Measurements from ENCODE around the gene NEK10.
A peak's percentile ranks its signal among the peaks of the same experiment; 100 is the strongest.

The NEK10 gene

GRCh38 chr3:27095553-27096222, 273.5 kb downstream of the NEK10 start:
- no peak for DNase-seq

- no peak for DNase-seq
Measured at GRCh38 chr3:27094721-27095120, 274.5 kb downstream of the NEK10 start.

DNA sequence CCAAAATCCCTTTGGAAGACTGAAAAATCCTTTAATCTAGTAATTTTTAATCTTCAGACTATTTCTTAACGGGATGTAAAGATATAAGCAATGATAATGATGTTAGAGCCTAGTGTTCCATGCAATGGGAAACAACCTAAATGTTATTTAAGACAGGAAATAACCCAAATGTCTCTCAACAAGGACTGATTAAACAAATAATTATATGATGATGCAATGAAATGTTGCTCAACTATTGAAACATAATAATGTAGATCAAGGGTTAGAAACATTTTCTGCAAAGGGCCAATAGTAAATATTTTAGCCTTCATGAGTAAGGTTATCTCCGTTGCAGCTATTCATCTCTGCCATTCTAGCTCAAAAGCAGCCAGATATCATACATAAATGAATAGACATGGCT, 275.4 kb downstream of the NEK10 start:
- DNase-seq: no peak

- no peak for DNase-seq
Measured at GRCh38 chr3:27090275-27091041, 278.7 kb downstream of the NEK10 start.

DNA sequence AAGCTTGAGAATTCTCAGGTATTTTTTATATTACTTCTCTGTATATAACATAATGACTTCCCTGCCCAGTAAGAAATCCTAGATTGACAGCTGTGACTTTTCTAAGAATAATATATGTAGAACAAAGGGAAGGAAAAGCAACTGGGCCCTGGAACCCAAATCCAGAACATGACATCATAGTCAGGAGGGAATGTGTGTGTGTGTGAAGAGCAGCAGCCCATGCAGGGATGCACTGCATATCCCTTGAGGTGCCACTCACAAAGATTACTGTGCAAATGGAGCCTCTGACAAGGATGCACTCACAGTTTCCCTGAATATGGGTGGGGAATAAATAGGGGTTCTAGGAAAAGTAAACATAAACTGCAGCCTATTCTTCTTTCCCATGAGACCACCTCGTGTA, 279.5 kb downstream of the NEK10 start:
- DNase-seq: no peak

DNA sequence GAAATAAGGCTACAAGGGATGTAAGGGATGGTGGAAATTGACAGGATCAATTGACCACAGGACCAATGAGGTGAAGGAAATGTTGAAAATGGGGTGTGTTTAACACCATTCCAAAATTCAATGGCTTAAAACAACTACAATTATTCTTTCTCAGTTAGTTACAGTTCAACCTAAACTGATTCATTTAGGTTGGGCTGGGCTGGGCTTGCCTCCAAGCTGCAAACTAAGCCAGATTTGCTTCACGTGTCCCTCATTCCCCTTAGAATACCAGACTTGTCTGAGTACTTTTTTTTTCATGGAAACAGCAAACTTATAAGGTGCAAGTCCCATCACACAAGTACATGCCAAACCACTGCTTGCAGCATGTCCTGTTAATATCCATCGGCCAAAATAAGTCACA, 280.1 kb downstream of the NEK10 start:
- no peak for DNase-seq

DNA sequence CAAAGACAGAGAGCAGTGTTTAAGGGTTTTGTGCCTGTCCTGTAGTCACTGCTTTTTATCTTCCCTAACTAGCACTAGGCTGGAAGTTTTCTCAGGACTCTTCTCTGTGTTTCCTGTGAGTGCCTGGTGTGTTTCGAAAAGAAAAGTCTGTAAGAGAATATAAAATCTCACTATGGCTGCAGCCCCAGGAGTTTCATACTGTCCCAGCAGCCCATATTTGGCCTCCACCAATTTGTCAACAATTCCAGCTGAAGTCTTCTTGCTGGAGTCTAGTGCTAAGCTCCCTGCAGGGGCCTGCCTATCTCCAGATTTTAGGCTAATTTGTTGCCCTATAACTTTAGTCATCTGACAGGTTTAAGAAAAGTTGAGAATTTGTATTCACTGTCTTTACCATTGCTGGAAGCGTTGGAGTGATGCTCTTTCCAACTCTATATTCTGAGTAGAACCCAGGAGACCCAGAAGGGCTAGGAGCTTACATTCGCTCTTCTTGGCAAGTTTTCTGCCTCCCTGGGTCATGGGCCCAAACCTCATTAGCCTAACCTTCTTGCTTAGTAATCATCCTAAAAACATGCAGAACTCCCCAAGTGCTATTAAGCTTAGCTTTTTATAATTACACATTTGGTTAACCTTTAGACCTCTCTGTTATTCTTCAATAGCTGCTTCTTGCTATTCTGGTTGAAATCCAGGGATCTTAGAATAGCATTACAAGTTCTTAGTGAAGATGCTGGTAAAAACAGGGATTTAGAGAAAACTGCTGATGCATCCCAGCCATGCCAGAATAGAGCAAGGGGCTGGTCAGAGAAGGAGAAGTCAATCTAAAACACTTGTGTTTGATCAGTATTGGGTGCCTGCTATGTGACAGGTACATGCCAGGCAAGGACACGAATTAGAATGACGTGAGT, 283.1 kb downstream of the NEK10 start:
- no peak for DNase-seq

- DNase-seq: no peak
Measured at GRCh38 chr3:27081992-27082607, 287.1 kb downstream of the NEK10 start.

GRCh38 chr3:27081566-27081965, 287.6 kb downstream of the NEK10 start:
- DNase-seq: no peak

DNA sequence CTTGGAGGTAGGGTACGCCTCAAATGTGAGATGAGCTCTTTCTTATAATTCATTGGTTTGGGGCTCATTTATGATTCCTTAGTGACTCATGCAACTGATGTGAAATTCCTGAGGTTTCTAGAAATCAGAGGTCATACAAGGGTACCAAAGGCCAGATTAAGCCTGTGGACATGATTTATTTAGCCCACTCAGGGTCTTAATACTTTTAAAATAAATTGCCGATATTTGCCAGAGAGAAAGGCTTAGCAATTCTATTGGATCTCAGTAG, 289.0 kb downstream of the NEK10 start:
- DNase-seq: peak; percentile 13

GRCh38 chr3:27079427-27080257, 289.5 kb downstream of the NEK10 start:
- DNase-seq: peak; percentile 29

DNA sequence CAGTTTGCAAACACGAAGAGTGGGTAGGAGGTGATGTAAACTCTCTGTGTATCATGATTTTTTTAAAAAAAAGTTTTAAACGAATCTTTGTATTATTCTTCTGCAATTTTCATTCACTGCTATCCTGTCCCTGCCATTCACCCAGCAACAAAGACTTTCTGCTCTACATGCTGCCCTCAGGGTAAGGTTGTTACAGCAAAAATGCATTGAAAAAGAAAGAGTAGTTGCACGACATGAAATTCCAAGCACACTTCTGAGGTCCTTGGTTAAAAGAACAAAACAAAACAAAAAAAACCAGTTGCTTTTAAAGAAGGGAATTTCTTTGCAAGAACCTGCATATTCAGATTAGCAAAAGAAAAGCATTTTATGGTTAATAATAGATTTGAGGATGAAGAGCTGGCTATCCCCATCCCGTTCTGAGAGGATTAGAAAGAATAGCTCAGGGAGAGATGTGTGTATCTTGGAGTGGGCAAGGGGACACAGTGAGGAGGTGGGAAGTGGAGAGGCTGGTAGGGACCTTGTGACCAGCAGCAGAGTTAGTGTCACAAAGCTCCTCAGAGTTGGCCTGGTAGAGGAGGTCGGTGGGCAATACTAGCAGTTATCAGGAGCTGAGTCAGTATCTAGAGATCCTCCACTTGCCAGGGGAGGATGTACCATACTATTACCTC, 290.8 kb downstream of the NEK10 start:
- DNase-seq: no peak

- DNase-seq: no peak
Measured at GRCh38 chr3:27076815-27077630, 292.2 kb downstream of the NEK10 start.

DNA sequence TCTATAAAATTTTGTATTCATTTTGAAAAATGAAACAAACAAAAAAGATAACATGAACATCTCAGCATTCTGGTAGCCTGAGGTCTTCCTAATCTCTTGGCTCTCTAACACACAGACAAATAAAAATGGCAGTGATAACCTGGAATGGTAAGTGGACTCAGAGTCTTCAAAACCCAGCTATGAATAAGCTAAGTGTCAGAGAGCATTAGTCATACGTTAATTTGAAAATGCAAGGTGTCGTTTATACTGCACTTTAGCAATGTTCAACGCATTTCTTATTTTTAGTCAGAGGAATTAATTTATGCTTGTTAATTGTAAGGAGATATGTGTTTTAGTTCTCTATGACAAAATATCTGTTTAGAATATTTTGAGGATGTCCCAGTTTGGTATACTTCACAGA, 294.3 kb downstream of the NEK10 start:
- DNase-seq: no peak

DNA sequence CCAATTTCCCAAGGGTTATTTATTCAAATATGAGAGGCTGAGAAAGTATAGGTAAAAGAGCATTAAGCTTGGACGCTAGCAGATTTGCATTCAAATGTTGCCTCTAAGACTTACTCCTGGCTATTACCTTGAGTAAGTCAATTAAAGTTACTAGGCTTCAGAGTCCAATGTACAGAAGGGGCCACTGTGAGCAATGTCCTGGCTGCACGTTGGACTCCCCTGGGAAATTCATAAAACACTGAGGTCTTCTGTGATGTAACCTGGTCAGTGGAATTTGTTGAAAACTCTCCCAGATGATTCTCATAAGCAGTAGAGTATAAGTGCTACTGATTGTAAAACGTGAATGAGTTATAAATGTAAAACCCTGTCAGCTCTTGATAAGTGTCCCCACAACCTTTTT, 295.3 kb downstream of the NEK10 start:
- DNase-seq: no peak

- no peak for DNase-seq
Measured at GRCh38 chr3:27072810-27073651, 296.2 kb downstream of the NEK10 start.

- no peak for DNase-seq
Measured at GRCh38 chr3:27060336-27060735, 308.8 kb downstream of the NEK10 start.

All from fibroblast of skin of abdomen (primary cell).